Activated T-cell treated with anti-CD3 and anti-CD28 coated beads, Interleukin-2, amount 50 U/mL, for 72 hours (primary cell): ENCODE results near the gene LSS. TPM values are rescaled to one million over a fixed set of nuclear protein-coding genes. Genes with fewer than 3 reads are reported as not detected.
"Not testable (repeated sequence)": the region's sequence is repeated elsewhere in the genome, so short reads cannot be mapped to it uniquely, and the experiment has no call there.

ENCODE experiments used
- ATAC-seq, 2 donors: fragments of 150-1000 bp; cut with Tn5 transposase; replicated peaks in 1 of 2; 2 replicates each; pipeline ENCODE4 v1.10.0; 2021; ENCODE audit warnings: moderate library complexity in 2 of 2, mild to moderate bottlenecking in 1 of 2
- DNase-seq, 2 donors: peaks; one replicate each; pipeline ENCODE4 v3.0.0; 2021 to 2022; ENCODE audit warnings: mixed read lengths in 1 of 2
- H3K27ac Mint-ChIP-seq: one replicate; pipeline ENCODE4 v1.8.0; 2022; ENCODE audit warnings: mild to moderate bottlenecking, moderate library complexity, mixed read lengths
- H3K27me3 Mint-ChIP-seq: one replicate; pipeline ENCODE4 v1.8.0; 2022; ENCODE audit warnings: low read depth, mixed read lengths
- H3K36me3 Mint-ChIP-seq, 2 donors: one replicate each; pipeline ENCODE4 v1.8.0; 2022; ENCODE audit warnings: mixed read lengths in 2 of 2, mild to moderate bottlenecking in 1 of 2; ENCODE audit not compliant: insufficient read depth in 2 of 2
- H3K4me1 Mint-ChIP-seq: one replicate; pipeline ENCODE4 v1.8.0; 2022; ENCODE audit warnings: low read depth, mixed read lengths
- H3K4me3 Mint-ChIP-seq, 2 donors: one replicate each; pipeline ENCODE4 v1.8.0; 2022; ENCODE audit warnings: mild to moderate bottlenecking in 2 of 2, mixed read lengths in 2 of 2, moderate library complexity in 2 of 2
- H3K9me3 Mint-ChIP-seq, 2 donors: one replicate each; pipeline ENCODE4 v1.8.0; 2022; ENCODE audit warnings: mixed read lengths in 2 of 2
- total RNA-seq, 2 donors: library from RNA; stranded (reverse); gene quantifications; one replicate each; pipeline ENCODE4 v1.2.3, GENCODE V29; 2022

The LSS gene
- total RNA-seq, 2 donors from 2014 or later, result 18.9 to 22.4 TPM

DNA sequence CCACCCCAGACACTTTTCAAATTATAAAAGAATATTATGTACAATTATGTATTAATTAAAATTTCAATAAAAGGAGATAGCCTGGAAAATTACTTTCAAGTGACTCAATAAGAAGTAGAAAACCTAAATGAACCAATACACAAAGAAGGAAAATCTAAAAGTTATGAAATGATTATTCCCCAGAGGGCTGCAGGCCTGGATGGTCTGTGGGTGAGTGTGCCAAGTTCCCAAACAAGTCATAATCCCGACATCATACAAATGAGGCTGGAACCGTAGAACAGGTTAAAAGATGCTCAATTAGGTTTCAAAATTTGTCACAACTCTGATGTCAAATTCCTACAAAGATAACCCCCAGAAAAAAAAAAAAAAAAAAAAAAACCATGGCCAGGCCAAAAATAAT is 57.0 kb downstream of the LSS start:
- DNase-seq (no peak), ATAC-seq (no peak)
- peaks cover 25% of the 10 kb centered on the region for H3K27me3 Mint-ChIP-seq
- H3K27ac Mint-ChIP-seq, result no peak overlapping the region
- H3K4me1 Mint-ChIP-seq, result no peaks in the 10 kb centered on the region
- peaks cover 8 to 12% of the 10 kb centered on the region in 2 donors for H3K9me3 Mint-ChIP-seq
- peaks cover 6 to 13% of the 10 kb centered on the region in 2 donors for H3K36me3 Mint-ChIP-seq
- no peak overlapping the region for H3K4me3 Mint-ChIP-seq

DNA sequence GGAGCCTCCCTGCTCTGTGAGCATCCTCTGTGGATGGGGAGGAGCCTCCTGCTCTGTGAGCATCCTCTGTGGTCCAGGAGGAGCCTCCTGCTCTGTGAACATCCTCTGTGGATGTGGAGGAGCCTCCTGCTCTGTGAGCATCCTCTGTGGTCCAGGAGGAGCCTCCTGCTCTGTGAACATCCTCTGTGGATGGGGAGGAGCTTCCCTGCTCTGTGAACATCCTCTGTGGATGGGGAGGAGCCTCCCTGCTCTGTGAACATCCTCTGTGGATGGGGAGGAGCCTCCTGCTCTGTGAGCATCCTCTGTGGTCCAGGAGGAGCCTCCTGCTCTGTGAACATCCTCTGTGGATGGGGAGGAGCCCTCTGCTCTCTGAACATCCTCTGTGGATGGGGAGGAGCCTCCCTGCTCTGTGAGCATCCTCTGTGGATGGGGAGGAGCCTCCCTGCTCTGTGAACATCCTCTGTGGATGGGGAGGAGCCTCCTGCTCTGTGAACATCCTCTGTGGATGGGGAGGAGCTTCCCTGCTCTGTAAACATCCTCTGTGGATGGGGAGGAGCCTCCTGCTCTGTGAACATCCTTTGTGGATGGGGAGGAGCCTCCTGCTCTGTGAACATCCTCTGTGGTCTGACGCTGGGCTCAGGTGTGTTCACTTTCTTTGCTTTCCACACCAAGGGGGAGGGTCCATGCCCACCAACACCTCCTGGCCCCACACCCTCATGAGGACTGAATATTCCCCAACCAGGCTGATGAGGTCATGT is 58.0 kb downstream of the LSS start:
- peaks cover 16% of the 10 kb centered on the region for H3K27me3 Mint-ChIP-seq
- not testable (repeated sequence) for H3K4me1 Mint-ChIP-seq, H3K4me3 Mint-ChIP-seq, H3K9me3 Mint-ChIP-seq, DNase-seq, H3K36me3 Mint-ChIP-seq, ATAC-seq
- peak overlapping the region; percentile 89 for H3K27ac Mint-ChIP-seq

- no peaks in the 10 kb centered on the region for H3K9me3 Mint-ChIP-seq
- DNase-seq, result no peak
- H3K36me3 Mint-ChIP-seq, result no peaks in the 10 kb centered on the region
- H3K27ac Mint-ChIP-seq, result no peak overlapping the region
- ATAC-seq, result no peak
- H3K4me3 Mint-ChIP-seq, result no peak overlapping the region
- no peaks in the 10 kb centered on the region for H3K4me1 Mint-ChIP-seq
- no peaks in the 10 kb centered on the region for H3K27me3 Mint-ChIP-seq
These were observed 59.8 kb downstream of the LSS start for GRCh38 chr21:46168659-46169386.

DNA sequence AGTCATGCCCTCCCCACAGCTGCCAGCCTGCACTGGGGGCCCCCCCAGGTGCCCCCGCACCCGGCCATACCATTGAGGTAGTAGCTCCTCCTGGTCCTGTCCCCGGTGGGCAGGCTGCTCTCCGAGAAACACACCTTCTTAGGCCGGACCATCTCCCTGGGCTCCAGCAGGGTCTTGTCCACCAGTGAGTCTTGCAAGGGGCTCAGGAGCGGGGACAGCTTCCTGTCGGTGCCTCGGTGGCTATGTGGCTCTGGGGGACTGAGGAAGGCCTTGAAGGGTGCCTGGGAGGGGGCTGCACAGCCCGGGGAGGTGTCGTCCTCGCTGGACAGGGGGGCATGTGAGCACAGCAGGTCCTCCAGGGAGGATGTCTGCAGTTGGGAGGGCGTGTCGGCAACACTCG is 60.3 kb downstream of the LSS start:
- ATAC-seq (no peak), DNase-seq (no peak)
- H3K36me3 Mint-ChIP-seq, result no peaks in the 10 kb centered on the region
- no peak overlapping the region for H3K27ac Mint-ChIP-seq
- no peaks in the 10 kb centered on the region for H3K4me1 Mint-ChIP-seq
- H3K9me3 Mint-ChIP-seq, result no peaks in the 10 kb centered on the region
- H3K27me3 Mint-ChIP-seq, result peaks cover 6% of the 10 kb centered on the region
- no peak overlapping the region for H3K4me3 Mint-ChIP-seq

DNA sequence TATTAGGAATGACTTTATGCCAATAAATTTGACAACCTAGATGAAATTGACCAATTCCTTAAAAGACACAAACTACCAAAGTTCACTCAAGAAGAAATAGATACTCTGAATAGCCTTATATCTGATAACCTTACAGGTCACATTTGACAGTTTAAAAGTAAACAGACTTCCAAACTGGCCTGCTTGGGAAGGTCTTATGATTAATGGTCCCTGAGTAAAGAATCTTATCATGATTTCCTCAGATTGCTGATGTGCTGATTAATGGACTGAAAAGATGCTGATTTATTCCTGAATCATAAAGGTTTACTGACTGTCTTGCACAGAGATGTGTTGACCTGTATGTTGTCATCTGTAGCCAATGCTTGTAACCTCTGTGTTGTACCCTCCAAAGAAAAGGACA is 63.5 kb downstream of the LSS start:
- no peak for DNase-seq
- Mint-ChIP-seq H3K9me3 (no peaks in the 10 kb centered on the region), H3K4me3 (no peak overlapping the region), H3K36me3 (no peaks in the 10 kb centered on the region), H3K27me3 (peaks cover 13% of the 10 kb centered on the region), H3K27ac (no peak overlapping the region), H3K4me1 (no peaks in the 10 kb centered on the region)
- ATAC-seq, result no peak

DNA sequence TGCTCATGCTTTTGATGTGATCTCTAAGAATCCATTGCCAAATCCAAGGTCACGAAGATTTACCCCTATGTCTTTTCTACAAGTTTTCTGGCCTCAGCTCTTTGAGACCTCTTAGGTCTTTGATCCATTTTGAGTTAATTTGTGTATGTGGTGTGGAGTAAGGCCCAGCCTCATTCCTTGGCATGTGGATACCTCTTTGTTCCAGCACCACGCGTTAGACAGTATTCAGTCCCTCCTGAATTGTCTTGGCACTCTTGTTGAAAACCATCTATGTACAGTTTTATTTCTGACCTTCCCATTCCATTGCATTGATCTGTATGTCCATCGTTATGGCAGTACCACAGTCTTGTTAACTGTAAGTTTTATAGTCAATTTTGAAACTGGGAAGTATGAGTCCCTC is 65.2 kb downstream of the LSS start:
- Mint-ChIP-seq H3K9me3 (no peaks in the 10 kb centered on the region), H3K36me3 (no peaks in the 10 kb centered on the region), H3K27me3 (peaks cover 13% of the 10 kb centered on the region), H3K4me1 (no peaks in the 10 kb centered on the region), H3K4me3 (no peak overlapping the region), H3K27ac (peak overlapping the region; percentile 29)
- no peak for ATAC-seq
- no peak for DNase-seq

DNA sequence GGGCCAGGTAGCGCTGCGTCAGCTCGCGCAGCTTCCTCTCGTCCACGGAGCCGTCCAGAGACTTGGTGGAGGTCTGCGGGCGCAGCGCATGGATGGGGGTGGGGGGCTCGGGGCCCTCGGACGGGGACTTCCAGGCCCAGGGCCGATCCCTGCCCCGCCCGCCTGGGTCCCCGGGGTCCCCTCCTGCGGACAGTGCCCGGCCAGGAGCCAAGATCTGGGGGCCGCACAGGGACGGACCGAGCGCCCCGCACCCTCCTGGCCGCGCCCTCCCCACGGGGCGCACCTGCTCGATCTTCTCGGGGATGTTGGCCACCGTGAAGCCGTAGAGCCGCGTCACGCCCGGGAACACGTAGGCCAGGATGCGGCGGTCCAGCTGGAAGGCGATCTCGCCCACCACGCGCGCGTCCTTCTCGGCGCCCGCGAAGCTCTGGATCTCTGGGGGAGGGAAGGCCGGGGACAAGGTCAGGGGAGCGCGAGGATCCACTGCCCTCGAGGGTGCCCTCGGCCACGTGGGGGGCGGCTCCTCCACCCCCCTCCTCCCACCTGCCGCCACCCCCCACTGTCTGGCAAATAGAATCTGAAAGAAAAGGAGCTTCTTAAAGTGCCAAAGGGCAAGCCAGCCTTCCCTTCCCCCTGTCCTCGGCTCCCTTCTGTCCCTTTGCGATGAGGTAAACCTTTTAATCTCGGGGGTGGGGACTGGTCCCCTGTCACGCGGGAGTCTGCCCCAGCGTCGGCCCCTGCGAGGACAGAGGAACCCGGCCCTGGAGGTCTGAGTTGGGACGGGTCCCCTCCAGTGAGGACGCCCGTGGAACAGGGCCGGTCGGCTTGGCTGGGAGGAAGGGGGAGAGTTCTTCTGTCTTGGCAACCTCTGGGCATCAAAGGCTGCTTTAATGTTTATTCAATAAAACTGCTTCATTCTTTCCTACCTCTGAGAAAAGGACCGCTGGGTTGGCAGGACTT is 66.7 kb downstream of the LSS start:
- Mint-ChIP-seq H3K4me1 (no peaks in the 10 kb centered on the region), H3K27me3 (peaks cover 13% of the 10 kb centered on the region), H3K36me3 (no peaks in the 10 kb centered on the region), H3K4me3 (no peak overlapping the region), H3K27ac (no peak overlapping the region), H3K9me3 (no peaks in the 10 kb centered on the region)
- ATAC-seq, result no peak
- no peak for DNase-seq

- Mint-ChIP-seq H3K27me3 (peaks cover 13% of the 10 kb centered on the region), H3K9me3 (no peaks in the 10 kb centered on the region), H3K27ac (no peak overlapping the region), H3K36me3 (no peaks in the 10 kb centered on the region), H3K4me1 (no peaks in the 10 kb centered on the region), H3K4me3 (peak overlapping the region in 1 of 2 donors; percentile 29)
- ATAC-seq, result peak in 1 of 2 donors; percentile 43
- no peak for DNase-seq
These were observed 67.5 kb downstream of the LSS start for GRCh38 chr21:46160907-46161632.

GRCh38 chr21:46160657-46160906 is 68.0 kb downstream of the LSS start:
- no peaks in the 10 kb centered on the region for H3K9me3 Mint-ChIP-seq
- H3K36me3 Mint-ChIP-seq, result no peaks in the 10 kb centered on the region
- H3K27ac Mint-ChIP-seq, result no peak overlapping the region
- no peaks in the 10 kb centered on the region for H3K4me1 Mint-ChIP-seq
- H3K4me3 Mint-ChIP-seq, result no peak overlapping the region
- DNase-seq, result no peak
- H3K27me3 Mint-ChIP-seq, result peaks cover 13% of the 10 kb centered on the region
- no peak for ATAC-seq

DNA sequence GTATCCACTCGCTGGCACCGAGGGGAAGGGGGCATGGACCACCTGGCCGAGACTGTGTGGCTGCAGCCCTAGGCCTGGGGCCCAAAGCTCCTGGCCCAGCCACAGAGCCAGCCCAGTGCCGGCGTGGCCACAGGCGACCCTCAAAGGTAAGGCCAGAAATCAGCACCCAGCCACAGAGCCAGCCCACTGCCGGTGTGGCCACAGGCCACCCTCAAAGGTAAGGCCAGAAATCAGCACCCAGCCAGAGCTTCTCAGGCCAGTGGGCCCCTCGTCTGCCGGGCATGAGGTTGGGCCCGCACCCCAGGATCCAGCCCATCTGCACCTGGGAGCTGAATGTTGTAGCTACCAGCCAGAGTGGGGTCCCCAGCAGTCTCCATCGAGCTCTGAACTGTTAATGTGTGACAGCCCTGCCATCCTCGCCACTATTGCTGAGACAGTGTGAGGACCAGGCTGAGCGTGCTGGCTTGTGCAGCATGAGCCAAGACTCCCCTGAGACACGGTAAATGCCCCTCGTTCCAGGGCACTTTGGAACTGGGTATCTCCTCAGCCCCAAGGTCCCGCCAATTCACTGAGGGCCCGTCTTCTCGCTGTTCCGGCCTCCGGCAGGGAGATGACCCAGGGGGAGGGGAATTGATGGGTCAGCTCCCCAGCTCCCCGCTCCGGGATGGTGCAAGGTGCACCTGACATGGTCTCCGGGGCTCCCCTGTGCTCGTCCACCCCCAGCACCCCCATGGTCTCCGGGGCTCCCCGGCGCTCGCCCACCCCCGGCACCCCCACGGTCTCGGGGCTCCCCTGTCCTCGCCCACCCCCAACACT is 68.5 kb downstream of the LSS start:
- no peak for DNase-seq
- peaks cover 13% of the 10 kb centered on the region for H3K27me3 Mint-ChIP-seq
- no peak overlapping the region for H3K4me3 Mint-ChIP-seq
- H3K9me3 Mint-ChIP-seq, result no peaks in the 10 kb centered on the region
- H3K36me3 Mint-ChIP-seq, result no peaks in the 10 kb centered on the region
- no peak for ATAC-seq
- H3K27ac Mint-ChIP-seq, result no peak overlapping the region
- H3K4me1 Mint-ChIP-seq, result no peaks in the 10 kb centered on the region

DNA sequence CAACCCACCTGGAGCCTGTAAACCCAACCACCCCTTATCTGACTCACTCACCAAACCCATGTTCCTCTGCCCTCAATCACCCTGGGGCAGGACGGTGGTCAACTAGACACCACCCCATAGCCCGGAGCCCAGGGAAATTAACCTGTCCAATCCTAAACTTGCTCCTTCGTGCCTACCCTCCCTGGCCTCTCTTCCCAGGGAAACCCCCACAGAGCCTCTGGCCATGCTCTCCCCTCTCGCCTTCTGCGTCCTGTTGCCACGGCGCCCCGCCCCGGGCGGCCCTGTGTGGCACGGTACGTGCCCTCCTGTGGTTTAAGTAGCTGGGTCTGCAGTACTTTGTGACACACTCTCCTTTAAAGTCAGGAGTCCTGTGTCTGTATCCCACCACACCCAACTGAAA is 69.2 kb downstream of the LSS start:
- Mint-ChIP-seq H3K4me3 (no peak overlapping the region), H3K4me1 (no peaks in the 10 kb centered on the region), H3K36me3 (no peaks in the 10 kb centered on the region), H3K27ac (no peak overlapping the region), H3K9me3 (no peaks in the 10 kb centered on the region), H3K27me3 (peaks cover 13% of the 10 kb centered on the region)
- ATAC-seq, result no peak
- no peak for DNase-seq

DNA sequence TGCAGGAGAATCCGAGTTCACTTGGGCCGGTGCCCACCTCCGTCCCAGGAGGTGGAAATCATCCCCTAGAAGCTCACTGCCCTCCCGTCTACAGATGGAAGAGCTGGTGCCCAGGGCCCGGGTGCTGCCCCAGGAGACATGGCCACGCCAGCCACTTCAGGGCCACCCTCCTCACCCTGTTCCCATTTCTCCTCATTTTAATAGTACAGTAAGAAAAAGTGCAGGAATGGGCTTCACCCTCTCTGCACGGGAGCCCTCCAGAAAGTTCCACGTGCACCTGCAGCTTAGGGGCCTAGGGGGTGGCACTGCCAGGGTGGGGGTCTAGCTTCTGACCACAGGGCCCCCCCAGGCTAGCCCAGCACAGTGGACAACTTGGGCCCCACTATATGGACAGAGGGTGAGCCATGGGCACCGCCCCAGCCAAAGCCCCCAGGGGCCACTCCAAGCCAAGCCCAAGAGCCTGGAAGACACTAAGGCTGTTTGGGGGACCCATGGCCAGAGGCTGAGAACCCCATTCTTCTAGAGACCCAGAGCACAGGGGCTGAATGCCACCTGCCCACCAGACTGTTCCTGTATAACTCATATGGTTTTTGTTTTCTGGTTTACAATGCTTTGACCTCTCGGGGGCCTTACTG is 69.8 kb downstream of the LSS start:
- no peak overlapping the region for H3K27ac Mint-ChIP-seq
- H3K4me3 Mint-ChIP-seq, result no peak overlapping the region
- H3K4me1 Mint-ChIP-seq, result no peaks in the 10 kb centered on the region
- ATAC-seq (no peak), DNase-seq (no peak)
- H3K36me3 Mint-ChIP-seq, result no peaks in the 10 kb centered on the region
- H3K27me3 Mint-ChIP-seq, result peaks cover 12% of the 10 kb centered on the region
- no peaks in the 10 kb centered on the region for H3K9me3 Mint-ChIP-seq
